Neural progenitor cell (in vitro differentiated cells): ENCODE data around the gene FBF1. TPM values are rescaled to one million over a fixed set of nuclear protein-coding genes. Genes with fewer than 3 reads are reported as not detected.

Experiments used
- DNase-seq: peaks from one replicate; pipeline ENCODE4 v3.0.0-alpha.2; 2016; ENCODE audit warnings: low spot score
- H2AFZ ChIP-seq: fragments of 200-600 bp; sonication (generic); replicated peaks from 2 replicates; pipeline ENCODE4 v1.6.1; 2016; ENCODE audit warnings: antibody characterized with exemption
- H3F3A ChIP-seq: fragments of 200-600 bp; sonication (generic); 2 replicates; pipeline ENCODE4 v1.6.1; 2016; ENCODE audit warnings: antibody characterized with exemption, low read depth
- H3K27ac ChIP-seq: fragments of 200-600 bp; sonication (generic); 2 replicates; pipeline ENCODE4 v1.5.1; 2016; ENCODE audit warnings: mild to moderate bottlenecking
- H3K27me3 ChIP-seq: fragments of 200-600 bp; sonication (generic); 2 replicates; pipeline ENCODE4 v1.6.1; 2016; ENCODE audit warnings: mild to moderate bottlenecking, moderate library complexity
- H3K36me3 ChIP-seq: fragments of 200-600 bp; sonication (generic); 2 replicates; pipeline ENCODE4 v1.5.1; 2016
- H3K4me1 ChIP-seq: fragments of 200-600 bp; sonication (generic); 2 replicates; pipeline ENCODE4 v1.6.1; 2016; ENCODE audit warnings: mixed run types
- H3K4me2 ChIP-seq: fragments of 200-600 bp; sonication (generic); 2 replicates; pipeline ENCODE4 v1.6.1; 2016
- H3K4me3 ChIP-seq: fragments of 200-600 bp; sonication (generic); 2 replicates; pipeline ENCODE4 v1.5.1; 2016
- H3K79me2 ChIP-seq: fragments of 200-600 bp; sonication (generic); 2 replicates; pipeline ENCODE4 v1.6.1; 2016; ENCODE audit warnings: low read depth
- H3K9ac ChIP-seq: fragments of 200-600 bp; sonication (generic); 2 replicates; pipeline ENCODE4 v1.6.1; 2016
- H3K9me3 ChIP-seq: fragments of 200-600 bp; sonication (generic); 2 replicates; pipeline ENCODE4 v1.5.1; 2016; ENCODE audit warnings: low read depth
- H4K20me1 ChIP-seq: fragments of 200-600 bp; sonication (generic); 2 replicates; pipeline ENCODE4 v1.6.1; 2016; ENCODE audit warnings: low read depth
- H3K27ac Mint-ChIP-seq: 3 replicates; pipeline ENCODE4 v1.8.0; 2021; ENCODE audit warnings: mixed read lengths
- H3K27me3 Mint-ChIP-seq: 2 replicates; pipeline ENCODE4 v1.8.0; 2022; ENCODE audit warnings: low read depth, mild to moderate bottlenecking, inconsistent platforms, moderate library complexity, mixed read lengths; ENCODE audit not compliant: insufficient read depth
- H3K36me3 Mint-ChIP-seq: 3 replicates; pipeline ENCODE4 v1.8.0; 2021; ENCODE audit warnings: mixed read lengths
- H3K4me1 Mint-ChIP-seq: 3 replicates; pipeline ENCODE4 v1.8.0; 2021; ENCODE audit warnings: mixed read lengths
- H3K4me3 Mint-ChIP-seq: 3 replicates; pipeline ENCODE4 v1.8.0; 2021; ENCODE audit warnings: mild to moderate bottlenecking, moderate library complexity, mixed read lengths
- H3K9me3 Mint-ChIP-seq: 3 replicates; pipeline ENCODE4 v1.8.0; 2020; ENCODE audit warnings: mixed read lengths
- EZH2 ChIP-seq: fragments of 200-600 bp; sonication (generic); IDR thresholded peaks from 2 replicates; pipeline ENCODE4 v1.6.1; 2017; ENCODE audit warnings: antibody characterized with exemption, mild to moderate bottlenecking, moderate library complexity
- EZH2phosphoT487 ChIP-seq: fragments of 200-600 bp; sonication (generic); IDR thresholded peaks from 2 replicates; pipeline ENCODE4 v1.6.1; 2017; ENCODE audit warnings: antibody characterized with exemption
- total RNA-seq: library from RNA; depleted of rRNA; stranded (reverse); fragments of >200 nt; gene quantifications from 2 replicates; pipeline ENCODE4 v1.2.3, GENCODE V29; 2015; ENCODE audit warnings: low replicate concordance
- TF ChIP-seq, protein P1 (sequence below): fragments of 200-600 bp; sonication (generic); IDR thresholded peaks from 2 replicates; pipeline ENCODE4 v1.5.1; 2017; ENCODE audit warnings: antibody characterized with exemption, mild to moderate bottlenecking

The FBF1 gene
- total RNA-seq, 1 donor from 2014 or later: 11.2 TPM

- peaks cover 53% of the 10 kb centered on the region for H3K27me3 ChIP-seq
- no peaks in the 10 kb centered on the region for H4K20me1 ChIP-seq
- H3K9me3 Mint-ChIP-seq: no peaks in the 10 kb centered on the region
- peaks cover 24% of the 10 kb centered on the region for H3F3A ChIP-seq
- peaks cover 37% of the 10 kb centered on the region for H3K27me3 Mint-ChIP-seq
- H3K9ac ChIP-seq: no peak overlapping the region
- H2AFZ ChIP-seq: no peak overlapping the region
- no peak overlapping the region for H3K27ac Mint-ChIP-seq
- no peaks in the 10 kb centered on the region for H3K36me3 Mint-ChIP-seq
- no peaks in the 10 kb centered on the region for H3K79me2 ChIP-seq
- H3K4me2 ChIP-seq: no peak overlapping the region
- no peak overlapping the region for H3K4me3 ChIP-seq
- H3K27ac ChIP-seq: no peak overlapping the region
- H3K9me3 ChIP-seq: no peaks in the 10 kb centered on the region
- DNase-seq: no peak
- peaks cover 6% of the 10 kb centered on the region for H3K4me1 ChIP-seq
- peak overlapping the region; percentile 31 for H3K4me3 Mint-ChIP-seq
- H3K4me1 Mint-ChIP-seq: peaks cover 13% of the 10 kb centered on the region
- no peaks in the 10 kb centered on the region for H3K36me3 ChIP-seq
- no peak for TF ChIP-seq EZH2phosphoT487
Observed at GRCh38 chr17:75880266-75880665, 60.6 kb downstream of the FBF1 start.

- no peaks in the 10 kb centered on the region for H3K9me3 Mint-ChIP-seq
- no peaks in the 10 kb centered on the region for H4K20me1 ChIP-seq
- H3K36me3 ChIP-seq: no peaks in the 10 kb centered on the region
- no peaks in the 10 kb centered on the region for H3K36me3 Mint-ChIP-seq
- peak within 1 kb of the TSS; percentile 24 for H3K4me3 ChIP-seq
- H3F3A ChIP-seq: peaks cover 24% of the 10 kb centered on the region
- peak within 1 kb of the TSS; percentile 80 for H3K4me2 ChIP-seq
- peak; percentile 56 for DNase-seq
- H3K27me3 ChIP-seq: peaks cover 53% of the 10 kb centered on the region
- H3K4me1 Mint-ChIP-seq: peaks cover 13% of the 10 kb centered on the region
- no peak within 1 kb of the TSS for H3K27ac Mint-ChIP-seq
- no peak within 1 kb of the TSS for H3K27ac ChIP-seq
- no peaks in the 10 kb centered on the region for H3K9me3 ChIP-seq
- peak within 1 kb of the TSS; percentile 67 for H3K4me3 Mint-ChIP-seq
- H2AFZ ChIP-seq: peak within 1 kb of the TSS; percentile 52
- TF ChIP-seq, protein P1, sequence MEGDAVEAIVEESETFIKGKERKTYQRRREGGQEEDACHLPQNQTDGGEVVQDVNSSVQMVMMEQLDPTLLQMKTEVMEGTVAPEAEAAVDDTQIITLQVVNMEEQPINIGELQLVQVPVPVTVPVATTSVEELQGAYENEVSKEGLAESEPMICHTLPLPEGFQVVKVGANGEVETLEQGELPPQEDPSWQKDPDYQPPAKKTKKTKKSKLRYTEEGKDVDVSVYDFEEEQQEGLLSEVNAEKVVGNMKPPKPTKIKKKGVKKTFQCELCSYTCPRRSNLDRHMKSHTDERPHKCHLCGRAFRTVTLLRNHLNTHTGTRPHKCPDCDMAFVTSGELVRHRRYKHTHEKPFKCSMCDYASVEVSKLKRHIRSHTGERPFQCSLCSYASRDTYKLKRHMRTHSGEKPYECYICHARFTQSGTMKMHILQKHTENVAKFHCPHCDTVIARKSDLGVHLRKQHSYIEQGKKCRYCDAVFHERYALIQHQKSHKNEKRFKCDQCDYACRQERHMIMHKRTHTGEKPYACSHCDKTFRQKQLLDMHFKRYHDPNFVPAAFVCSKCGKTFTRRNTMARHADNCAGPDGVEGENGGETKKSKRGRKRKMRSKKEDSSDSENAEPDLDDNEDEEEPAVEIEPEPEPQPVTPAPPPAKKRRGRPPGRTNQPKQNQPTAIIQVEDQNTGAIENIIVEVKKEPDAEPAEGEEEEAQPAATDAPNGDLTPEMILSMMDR: no peak
- TF ChIP-seq EZH2phosphoT487: peak; percentile 38
- peak; percentile 65 for TF ChIP-seq EZH2
- H3K27me3 Mint-ChIP-seq: peaks cover 46% of the 10 kb centered on the region
- H3K4me1 ChIP-seq: peaks cover 6% of the 10 kb centered on the region
- H3K9ac ChIP-seq: no peak within 1 kb of the TSS
- H3K79me2 ChIP-seq: no peaks in the 10 kb centered on the region
Observed at GRCh38 chr17:75878174-75878998, 62.5 kb downstream of the FBF1 start, which contains the start of gene TRIM47. TSS of gene TRIM47 (minus strand) at chr17:75878581. CDS start at chr17:75878548, 33 bp downstream.

DNA sequence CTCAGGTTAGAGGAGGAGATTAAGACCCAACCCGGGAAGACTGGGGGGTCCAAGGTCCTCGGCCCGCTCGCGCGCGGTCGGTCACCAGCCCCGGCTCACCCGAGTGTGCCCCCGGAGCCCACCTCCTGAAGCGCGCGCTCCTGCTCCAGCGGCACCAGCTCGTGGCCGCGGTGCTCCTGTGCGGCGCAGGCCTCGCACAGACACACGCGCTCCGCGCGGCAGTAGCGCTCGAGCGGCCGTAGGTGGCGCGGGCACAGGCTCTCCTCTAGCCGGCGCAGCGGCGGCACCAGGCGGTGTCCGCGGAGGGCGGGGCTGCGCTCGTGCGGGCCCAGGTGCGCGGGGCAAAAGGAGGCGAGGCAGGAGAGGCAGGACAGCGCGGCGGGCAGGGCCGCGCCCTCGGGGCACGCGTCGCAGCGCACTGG, 63.1 kb downstream of the FBF1 start:
- Mint-ChIP-seq H3K9me3 (no peaks in the 10 kb centered on the region), H3K4me1 (peaks cover 13% of the 10 kb centered on the region), H3K4me3 (peak overlapping the region; percentile 67), H3K36me3 (no peaks in the 10 kb centered on the region), H3K27me3 (peaks cover 46% of the 10 kb centered on the region), H3K27ac (no peak overlapping the region)
- no peaks in the 10 kb centered on the region for H3K79me2 ChIP-seq
- H3F3A ChIP-seq: peaks cover 24% of the 10 kb centered on the region
- H3K4me1 ChIP-seq: peaks cover 6% of the 10 kb centered on the region
- no peak overlapping the region for H3K9ac ChIP-seq
- H2AFZ ChIP-seq: peak overlapping the region; percentile 52
- H3K27ac ChIP-seq: no peak overlapping the region
- H3K27me3 ChIP-seq: peaks cover 53% of the 10 kb centered on the region
- no peaks in the 10 kb centered on the region for H3K36me3 ChIP-seq
- TF ChIP-seq EZH2phosphoT487: peak; percentile 24
- TF ChIP-seq EZH2: peak; percentile 50
- TF ChIP-seq, protein P1: peak; percentile 55
- H3K4me3 ChIP-seq: peak overlapping the region; percentile 24
- H4K20me1 ChIP-seq: no peaks in the 10 kb centered on the region
- no peaks in the 10 kb centered on the region for H3K9me3 ChIP-seq
- H3K4me2 ChIP-seq: peak overlapping the region; percentile 80
- DNase-seq: peak; percentile 93
